Hepatocyte (in vitro differentiated cells): Measurements from ENCODE around the gene PRKAG1.

Experiments used
- CTCF ChIP-seq: fragments of 200-600 bp; sonication (generic); IDR thresholded peaks from 2 replicates; pipeline ENCODE4 v1.5.1; 2016; ENCODE audit warnings: antibody characterized with exemption, mild to moderate bottlenecking; ENCODE audit not compliant: poor library complexity
- EZH2 ChIP-seq: fragments of 200-600 bp; sonication (generic); IDR thresholded peaks from 2 replicates; pipeline ENCODE4 v1.6.1; 2016; ENCODE audit warnings: antibody characterized with exemption, mild to moderate bottlenecking, borderline replicate concordance
- EZH2phosphoT487 ChIP-seq: fragments of 200-600 bp; sonication (generic); IDR thresholded peaks from one replicate; pipeline ENCODE4 v1.6.1; 2018; ENCODE audit warnings: antibody characterized with exemption, mild to moderate bottlenecking, low read depth, moderate library complexity; ENCODE audit not compliant: unreplicated experiment, severe bottlenecking

- TF ChIP-seq CTCF (no peak), EZH2 (no peak), EZH2phosphoT487 (no peak)
Observed at GRCh38 chr12:49024543-49024942, 6.0 kb upstream of the PRKAG1 start.
